ENCODE measurements around the gene ZNF32.

- TF ChIP-seq EZH2 (IDR thresholded peaks at IDR 0.05; ENCODE audit: borderline replicate concordance) (no peak), EZH2phosphoT487 (IDR thresholded peaks at IDR 0.05; ENCODE audit: low read depth, severe bottlenecking, unreplicated experiment) (no peak), CTCF (IDR thresholded peaks at IDR 0.05; ENCODE audit: poor library complexity) (no peak)
Measured at GRCh38 chr10:43676901-43677300, 28.2 kb upstream of the ZNF32 start.
